HepG2 (cell line): ENCODE data around the gene STX8. TPM values are rescaled to one million over a fixed set of nuclear protein-coding genes. Genes with fewer than 3 reads are reported as not detected.

ENCODE experiments used
- DBP ChIP-seq: sonication (generic); formaldehyde crosslinking; IDR thresholded peaks from 2 replicates; pipeline ENCODE4 v1.4.0; 2020; ENCODE audit warnings: missing genetic modification reagents; ENCODE audit errors: not compliant biosample characterization
- EED ChIP-seq: sonication (generic); formaldehyde crosslinking; IDR thresholded peaks from 2 replicates; pipeline ENCODE4 v1.5.0; 2020; ENCODE audit warnings: mild to moderate bottlenecking, missing genetic modification reagents
- HIC2 ChIP-seq: sonication (generic); formaldehyde crosslinking; IDR thresholded peaks from 2 replicates; pipeline ENCODE4 v1.9.0; 2022; ENCODE audit warnings: low read depth, missing genetic modification reagents
- LCORL ChIP-seq, 2 experiments: fragments of 450-650 bp in 1 of 2; sonication (generic) in 1 of 2; formaldehyde crosslinking in 1 of 2; IDR thresholded peaks; 2 replicates each; pipeline versions ENCODE4 v1.5.0 to v1.6.1; 2017 to 2020; ENCODE audit warnings: antibody characterized with exemption in 1 of 2, missing genetic modification reagents in 1 of 2
- MAFK ChIP-seq, 2 experiments: IDR thresholded peaks in 1 of 2; conservative IDR thresholded peaks in 1 of 2; 2 replicates each; pipeline ENCODE4 v1.6.1; 2011; ENCODE audit warnings: improper control_type of control experiment in 2 of 2, low read length in 2 of 2
- RARA ChIP-seq: IDR thresholded peaks from 2 replicates; pipeline ENCODE4 v1.6.1; 2016; ENCODE audit warnings: missing genetic modification reagents, missing compliant biosample characterization
- SRSF4 ChIP-seq: fragments of 200-400 bp; formaldehyde crosslinking; IDR thresholded peaks from one replicate; pipeline ENCODE4 v1.6.1; 2018; ENCODE audit warnings: mild to moderate bottlenecking, low read depth, low read length, moderate library complexity; ENCODE audit not compliant: poor library complexity, severe bottlenecking
- ZFX ChIP-seq: sonication (generic); formaldehyde crosslinking; IDR thresholded peaks from 2 replicates; pipeline ENCODE4 v1.4.0; 2020; ENCODE audit warnings: mild to moderate bottlenecking, low read depth, missing genetic modification reagents, moderate library complexity
- ZNF335 ChIP-seq: sonication (generic); formaldehyde crosslinking; IDR thresholded peaks from 2 replicates; pipeline ENCODE4 v1.4.0; 2020; ENCODE audit warnings: missing genetic modification reagents
- ZNF609 ChIP-seq: sonication (generic); formaldehyde crosslinking; IDR thresholded peaks from 2 replicates; pipeline ENCODE4 v1.4.0; 2020; ENCODE audit warnings: mild to moderate bottlenecking, missing genetic modification reagents, borderline replicate concordance
- ZNF670 ChIP-seq: sonication (generic); formaldehyde crosslinking; IDR thresholded peaks from 2 replicates; pipeline ENCODE4 v1.8.0; 2022; ENCODE audit warnings: mild to moderate bottlenecking, missing genetic modification reagents, borderline replicate concordance
- ZNF784 ChIP-seq: sonication (generic); formaldehyde crosslinking; IDR thresholded peaks from 2 replicates; pipeline ENCODE4 v1.5.1; 2020; ENCODE audit warnings: missing genetic modification reagents, mild to moderate bottlenecking, borderline replicate concordance
- ZNF788 ChIP-seq: sonication (generic); formaldehyde crosslinking; IDR thresholded peaks from 2 replicates; pipeline ENCODE4 v1.5.0; 2020; ENCODE audit warnings: mild to moderate bottlenecking, missing genetic modification reagents, borderline replicate concordance
- ZSCAN21 ChIP-seq: sonication (generic); formaldehyde crosslinking; IDR thresholded peaks from 2 replicates; pipeline ENCODE4 v1.8.0; 2022; ENCODE audit warnings: mild to moderate bottlenecking, missing genetic modification reagents, moderate library complexity, borderline replicate concordance
- ZSCAN5A ChIP-seq: sonication (generic); formaldehyde crosslinking; IDR thresholded peaks from 2 replicates; pipeline ENCODE4 v1.8.0; 2022; ENCODE audit warnings: mild to moderate bottlenecking, missing genetic modification reagents, borderline replicate concordance
- polyA plus RNA-seq, 8 experiments: library from polyadenylated mRNA; depleted of rRNA in 3 of 8; stranded (reverse) in 7 of 8; unstranded in 1 of 8; fragments of >200 nt; fragmentation: Illumina TruSeq in 4 of 8; extraction: Trizol in 4 of 8; gene quantifications; 2 replicates each; pipeline versions ENCODE4 v1.2.1 to v1.2.3, GENCODE V29; 2011 to 2016; ENCODE audit warnings: low read depth in 4 of 8, missing spikeins in 1 of 8, mixed read lengths in 1 of 8; ENCODE audit not compliant: insufficient read depth in 1 of 8
- total RNA-seq, 5 experiments: library from RNA; depleted of rRNA; stranded (reverse); fragments of >200 nt; fragmentation: Illumina TruSeq; extraction: Trizol; gene quantifications; 2 replicates each; pipeline ENCODE4 v1.2.3, GENCODE V29; 2016; ENCODE audit warnings: low read depth in 1 of 5

STX8 gene
- total and polyA plus RNA-seq, 2 of the 13 experiments (the other 11 are each of a cell fraction or from before 2014, with no cell fraction given), result 36.4 to 53.6 TPM

- no peak for TF ChIP-seq HIC2 (CRISPR knock-in tag)
- TF ChIP-seq ZSCAN21 (CRISPR knock-in tag), result peak; percentile 50; the same call in 1 of the 2 replicates
- TF ChIP-seq SRSF4, result no peak
- peak; percentile 73; the same call in 1 of the 2 replicates for TF ChIP-seq ZSCAN5A (CRISPR knock-in tag)
- peak; percentile 89 for TF ChIP-seq ZFX (CRISPR knock-in tag)
- TF ChIP-seq ZNF670 (CRISPR knock-in tag), result peak; percentile 83
- TF ChIP-seq ZNF609, result peak; percentile 31; the same call in 1 of the 2 replicates
- 0 out of 2 replicates have a peak, but pooled peaks have one; percentile 27 for TF ChIP-seq ZNF335 (CRISPR knock-in tag)
- TF ChIP-seq EED (CRISPR knock-in tag), result no peak
- no peak for TF ChIP-seq RARA (CRISPR knock-in tag)
- no peak for TF ChIP-seq LCORL (IDR thresholded peaks at IDR 0.05)
- peak; percentile 69 for TF ChIP-seq LCORL (CRISPR knock-in tag; IDR thresholded peaks at IDR 0.05)
- TF ChIP-seq MAFK (conservative IDR thresholded peaks at IDR 0.05 in 1 of 2, IDR thresholded peaks at IDR 0.05 in 1 of 2; ENCODE audit: low read length in 2 of 2), result no peak
- no peak for TF ChIP-seq DBP (CRISPR knock-in tag)
- TF ChIP-seq ZNF788 (CRISPR knock-in tag), result peak; percentile 85; the same call in 1 of the 2 replicates
- no peak for TF ChIP-seq ZNF784 (CRISPR knock-in tag)
These were observed at the start of gene STX8 (continued) for GRCh38 chr17:9575381-9576101.
